Thyroid gland (tissue), 4 donors: Measurements from ENCODE around the gene ZNF587. TPM values are rescaled to one million over a fixed set of nuclear protein-coding genes. Genes with fewer than 3 reads are reported as not detected.

ENCODE experiments used
- DNase-seq, 2 donors: peaks; one replicate each; pipeline ENCODE4 v3.0.0-alpha.2; 2019
- H3K27ac ChIP-seq, 3 donors: fragments of 200-600 bp; sonication (generic); 1 replicate in 2 of 3; 2 replicates in 1 of 3; pipeline ENCODE4 v1.5.1; 2016 to 2019; ENCODE audit warnings: mild to moderate bottlenecking in 1 of 3, moderate library complexity in 1 of 3
- H3K27me3 ChIP-seq: fragments of 200-600 bp; sonication (generic); one replicate; pipeline ENCODE4 v1.5.1; 2019
- H3K36me3 ChIP-seq, 2 donors: fragments of 200-600 bp; sonication (generic); one replicate each; pipeline ENCODE4 v1.5.1; 2016 to 2019
- H3K4me1 ChIP-seq, 2 donors: fragments of 200-600 bp; sonication (generic); one replicate each; pipeline ENCODE4 v1.5.1; 2017 to 2019
- H3K4me3 ChIP-seq, 3 donors: fragments of 200-600 bp; sonication (generic); replicated peaks in 1 of 3; 1 replicate in 2 of 3; 2 replicates in 1 of 3; pipeline ENCODE4 v1.5.1; 2016; ENCODE audit warnings: mild to moderate bottlenecking in 1 of 3
- H3K9me3 ChIP-seq: fragments of 200-600 bp; sonication (generic); one replicate; pipeline ENCODE4 v1.5.1; 2017
- CTCF ChIP-seq, 6 experiments: fragments of 200-600 bp in 3 of 6; fragments of 450-650 bp in 3 of 6; sonication (generic) in 3 of 6; IDR thresholded peaks; one replicate each; pipeline ENCODE4 v1.5.1; 2016 to 2019; ENCODE audit warnings: antibody characterized with exemption in 6 of 6, mild to moderate bottlenecking in 2 of 6, inconsistent platforms in 1 of 6, moderate library complexity in 1 of 6
- POLR2A ChIP-seq, 2 donors: fragments of 450-650 bp; IDR thresholded peaks; one replicate each; pipeline ENCODE4 v1.6.1; 2017; ENCODE audit warnings: antibody characterized with exemption in 2 of 2, mild to moderate bottlenecking in 2 of 2, moderate library complexity in 1 of 2
- WGBS, 2 donors: methylation state at CpG; one replicate each; pipeline ENCODE4 v1.1.5; 2017; 5-methylcytosine and 5-hydroxymethylcytosine counted together
- intact Hi-C: fragments of 100-400 bp; cut with DNase I; formaldehyde crosslinking; loops from one replicate; pipeline ENCODE4 v1.15.1; 2023
- total RNA-seq, 4 donors: library from RNA; depleted of rRNA; stranded (reverse); fragments of >200 nt; gene quantifications; one replicate each; pipeline ENCODE4 v1.2.3, GENCODE V29; 2016

Gene ZNF587
- total RNA-seq, 4 donors from 2014 or later = 15.9 to 36.5 (median 24.4) TPM

GRCh38 chr19:57907394-57907793 is 57.7 kb downstream of the ZNF587 start:
- DNase-seq = no peak
- peaks cover 20 to 29% of the 10 kb centered on the region in 2 donors for H3K36me3 ChIP-seq
- H3K27ac ChIP-seq = no peak overlapping the region
- no peaks in the 10 kb centered on the region for H3K9me3 ChIP-seq
- 97 to 99% methylated on average over 3 of the region's 3 CpGs for WGBS, 2 donors
- intact Hi-C loops = no loop called here
- no peaks in the 10 kb centered on the region for H3K27me3 ChIP-seq
- H3K4me1 ChIP-seq = no peaks in the 10 kb centered on the region
- H3K4me3 ChIP-seq = no peak overlapping the region
- TF ChIP-seq POLR2A (IDR thresholded peaks at IDR 0.05) = no peak
- no peak for TF ChIP-seq CTCF (IDR thresholded peaks at IDR 0.05)

- no peak for DNase-seq
- 85 to 90% methylated on average over 3 of the region's 3 CpGs for WGBS, 2 donors
- TF ChIP-seq POLR2A (IDR thresholded peaks at IDR 0.05) = no peak
- H3K4me1 ChIP-seq = peaks cover 10 to 15% of the 10 kb centered on the region in 2 donors
- peaks cover 12 to 14% of the 10 kb centered on the region in 2 donors for H3K36me3 ChIP-seq
- H3K27me3 ChIP-seq = no peaks in the 10 kb centered on the region
- H3K9me3 ChIP-seq = no peaks in the 10 kb centered on the region
- intact Hi-C loops = no loop called here
- no peak overlapping the region for H3K27ac ChIP-seq
- H3K4me3 ChIP-seq = no peak overlapping the region
Observed at GRCh38 chr19:57914531-57914930, 64.9 kb downstream of the ZNF587 start.

Other genes starting within 250 kb of the ZNF587 start
- 1 to 10 TPM; 1.9 to 4.8 (median 2.6) TPM for gene ZNF530, start 250.0 kb upstream of the ZNF587 start, total RNA-seq
- 10 to 100 TPM; 32.6 to 45.5 (median 37.3) TPM for gene ZNF134, start 235.6 kb upstream of the ZNF587 start, total RNA-seq
- 10 to 100 TPM; 16.2 to 27.5 (median 21.8) TPM for gene ZNF211, start 216.7 kb upstream of the ZNF587 start, total RNA-seq
- 1 to 10 TPM in 1 of 4 donors, under 1 TPM in 3; 0.22 to 1.1 (median 0.47) TPM for gene ZSCAN4, start 180.9 kb upstream of the ZNF587 start, total RNA-seq
- 10 to 100 TPM; 11.2 to 23.6 (median 17.7) TPM for gene ZNF551, start 167.9 kb upstream of the ZNF587 start, total RNA-seq
- gene ZNF154, start 140.7 kb upstream of the ZNF587 start, total RNA-seq = 10 to 100 TPM; 15.6 to 25.8 (median 18.2) TPM
- gene ZNF671, start 122.2 kb upstream of the ZNF587 start, total RNA-seq = 10 to 100 TPM; 16.8 to 27.6 (median 20.7) TPM
- 10 to 100 TPM; 17.6 to 24.4 (median 22.4) TPM for gene ZNF776, start 103.0 kb upstream of the ZNF587 start, total RNA-seq
- gene ZNF586, start 80.2 kb upstream of the ZNF587 start, total RNA-seq = 10 to 100 TPM; 23.8 to 30.5 (median 27.5) TPM
- gene ZNF552, start 34.9 kb upstream of the ZNF587 start, total RNA-seq = 10 to 100 TPM in 2 of 4 donors, 1 to 10 TPM in 2; 5.3 to 13.6 (median 10.2) TPM
- 10 to 100 TPM; 21.8 to 35.8 (median 23.9) TPM for gene ZNF587B, start 19.6 kb upstream of the ZNF587 start, total RNA-seq
- 10 to 100 TPM; 25.6 to 41.4 (median 31.6) TPM for gene ZNF814, start 39.2 kb downstream of the ZNF587 start, total RNA-seq
- 10 to 100 TPM; 17.7 to 33.0 (median 25.1) TPM for gene ZNF417, start 66.7 kb downstream of the ZNF587 start, total RNA-seq
- gene ZNF418, start 85.5 kb downstream of the ZNF587 start, total RNA-seq = 10 to 100 TPM in 3 of 4 donors, 1 to 10 TPM in 1; 9.3 to 17.2 (median 11.7) TPM
- 10 to 100 TPM in 1 of 4 donors, 1 to 10 TPM in 3; 5.7 to 11.1 (median 6.3) TPM for gene ZNF256, start 97.8 kb downstream of the ZNF587 start, total RNA-seq
- gene C19orf18, start 124.7 kb downstream of the ZNF587 start, total RNA-seq = not detected
- gene ZNF606, start 153.0 kb downstream of the ZNF587 start, total RNA-seq = 10 to 100 TPM; 30.2 to 60.4 (median 38.6) TPM
- 1 to 10 TPM in 3 of 4 donors, under 1 TPM in 1; 0.88 to 7.5 (median 3.4) TPM for gene ZSCAN1, start 184.2 kb downstream of the ZNF587 start, total RNA-seq
- gene ZNF135, start 209.4 kb downstream of the ZNF587 start, total RNA-seq = 10 to 100 TPM; 12.6 to 22.9 (median 18.1) TPM
- 100 to 1,000 TPM; 129 to 150 (median 132) TPM for gene ZSCAN18, start 248.4 kb downstream of the ZNF587 start, total RNA-seq